ENCODE results near the gene MRPL10. TPM values are rescaled to one million over a fixed set of nuclear protein-coding genes. Genes with fewer than 3 reads are reported as not detected.

Gene MRPL10
- polyA plus RNA-seq, 2 of the 4 experiments (the other 2 are of a cell fraction), result 62.8 to 97.7 TPM

DNA sequence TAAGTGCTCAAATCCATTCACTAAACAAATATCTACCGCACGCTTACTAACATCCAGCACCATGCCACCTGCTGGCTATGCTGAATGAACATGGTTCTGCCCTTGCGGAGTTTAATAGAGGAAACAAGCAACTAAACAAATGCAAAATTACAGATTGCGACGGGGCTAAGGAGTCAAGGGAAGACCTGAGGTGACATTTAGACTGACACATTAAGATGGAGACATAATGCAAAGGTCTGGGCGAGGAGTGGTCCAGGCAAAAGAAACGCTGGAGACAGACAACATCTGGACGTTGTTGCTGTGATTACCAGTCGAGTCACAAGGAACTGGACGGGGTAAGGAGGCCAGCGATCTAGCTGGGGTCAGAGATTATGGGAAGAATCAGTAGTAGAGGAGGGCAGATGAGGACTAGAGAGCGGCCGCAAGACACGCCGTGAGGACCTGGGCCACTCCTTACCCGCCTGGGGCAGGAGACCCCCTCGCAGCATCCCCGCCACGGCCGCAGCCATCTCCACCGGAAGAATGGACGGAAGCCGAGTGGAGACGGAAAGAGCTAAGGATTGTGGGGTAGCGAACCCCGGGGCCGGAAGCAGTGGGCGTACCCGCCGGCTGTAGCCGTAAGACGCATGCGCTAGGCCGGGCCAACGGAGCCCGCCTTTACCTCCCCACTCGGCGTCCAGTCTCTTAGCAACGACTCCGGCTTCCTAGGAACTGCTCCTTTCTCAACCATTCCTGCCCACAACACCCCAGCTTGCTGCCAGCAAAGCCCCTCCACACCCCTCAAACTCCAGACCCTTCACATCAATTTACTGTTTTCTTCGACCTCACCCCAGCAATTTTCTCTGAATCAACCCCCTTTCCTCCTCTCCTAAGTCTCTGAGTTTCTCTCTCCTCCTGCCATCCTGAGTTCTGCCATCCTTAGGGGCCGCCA, at the start of gene MRPL10, which contains the start of gene LRRC46 (continued):
- no peak for TF ChIP-seq FOXS1 (CRISPR knock-in tag; IDR thresholded peaks at IDR 0.05)
- TF ChIP-seq, protein P1, sequence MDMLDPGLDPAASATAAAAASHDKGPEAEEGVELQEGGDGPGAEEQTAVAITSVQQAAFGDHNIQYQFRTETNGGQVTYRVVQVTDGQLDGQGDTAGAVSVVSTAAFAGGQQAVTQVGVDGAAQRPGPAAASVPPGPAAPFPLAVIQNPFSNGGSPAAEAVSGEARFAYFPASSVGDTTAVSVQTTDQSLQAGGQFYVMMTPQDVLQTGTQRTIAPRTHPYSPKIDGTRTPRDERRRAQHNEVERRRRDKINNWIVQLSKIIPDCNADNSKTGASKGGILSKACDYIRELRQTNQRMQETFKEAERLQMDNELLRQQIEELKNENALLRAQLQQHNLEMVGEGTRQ (IDR thresholded peaks at IDR 0.05), result no peak

GRCh38 chr17:47879776-47880454, 48.6 kb upstream of the MRPL10 start:
- Histone ChIP-seq H3K9me3 (no peaks in the 10 kb centered on the region), H3K4me1 (0 out of 3 replicates have a peak, but pooled peaks cover 6% of the 10 kb centered on the region), H3K27ac (no peak overlapping the region), H3K4me3 (no peak overlapping the region), H3K4me2 (no peak overlapping the region)
- ChIA-PET POLR2A (interaction anchor here (0.6 to 1.0 kb wide), 2 partner anchors 16 to 143 kb away, joined by 4 to 6 read pairs; partner anchors contain the start of gene SP2), CTCF (interaction anchor here (0.6 to 18.8 kb wide), 5 partner anchors 7 to 84 kb away, joined by 3 to 1860 read pairs (median 5); partner anchors contain the start of genes LRRC46, MRPL10, SCRN2 and SP6)
- TF ChIP-seq EP300 (IDR thresholded peaks at IDR 0.05) (no peak), PBX3 (IDR thresholded peaks at IDR 0.05) (no peak), SREBF2 (IDR thresholded peaks at IDR 0.05) (no peak), CHD4 (IDR thresholded peaks at IDR 0.05; ENCODE audit: borderline replicate concordance) (no peak), RCOR1 (IDR thresholded peaks at IDR 0.05; ENCODE audit: low read depth, low read length) (no peak), CHD2 (IDR thresholded peaks at IDR 0.05; ENCODE audit: low read length, partially characterized antibody) (no peak), RNF2 (IDR thresholded peaks at IDR 0.05; ENCODE audit: borderline replicate concordance, low read depth) (no peak)
- TF ChIP-seq, protein P2, sequence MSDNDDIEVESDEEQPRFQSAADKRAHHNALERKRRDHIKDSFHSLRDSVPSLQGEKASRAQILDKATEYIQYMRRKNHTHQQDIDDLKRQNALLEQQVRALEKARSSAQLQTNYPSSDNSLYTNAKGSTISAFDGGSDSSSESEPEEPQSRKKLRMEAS (IDR thresholded peaks at IDR 0.05), result no peak
- TF ChIP-seq, protein P3, sequence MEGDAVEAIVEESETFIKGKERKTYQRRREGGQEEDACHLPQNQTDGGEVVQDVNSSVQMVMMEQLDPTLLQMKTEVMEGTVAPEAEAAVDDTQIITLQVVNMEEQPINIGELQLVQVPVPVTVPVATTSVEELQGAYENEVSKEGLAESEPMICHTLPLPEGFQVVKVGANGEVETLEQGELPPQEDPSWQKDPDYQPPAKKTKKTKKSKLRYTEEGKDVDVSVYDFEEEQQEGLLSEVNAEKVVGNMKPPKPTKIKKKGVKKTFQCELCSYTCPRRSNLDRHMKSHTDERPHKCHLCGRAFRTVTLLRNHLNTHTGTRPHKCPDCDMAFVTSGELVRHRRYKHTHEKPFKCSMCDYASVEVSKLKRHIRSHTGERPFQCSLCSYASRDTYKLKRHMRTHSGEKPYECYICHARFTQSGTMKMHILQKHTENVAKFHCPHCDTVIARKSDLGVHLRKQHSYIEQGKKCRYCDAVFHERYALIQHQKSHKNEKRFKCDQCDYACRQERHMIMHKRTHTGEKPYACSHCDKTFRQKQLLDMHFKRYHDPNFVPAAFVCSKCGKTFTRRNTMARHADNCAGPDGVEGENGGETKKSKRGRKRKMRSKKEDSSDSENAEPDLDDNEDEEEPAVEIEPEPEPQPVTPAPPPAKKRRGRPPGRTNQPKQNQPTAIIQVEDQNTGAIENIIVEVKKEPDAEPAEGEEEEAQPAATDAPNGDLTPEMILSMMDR (IDR thresholded peaks at IDR 0.05), result no peak
- no peak for FAIRE-seq
- WGBS (ENCODE audit: missing lambda C conversion rate), result 72% methylated on average over 8 of the region's 8 CpGs
- no peak for ATAC-seq
- DNase-seq (ENCODE audit: low read depth in 1 of 2, low spot score in 1 of 2), result no peak

- H3K9me3 ChIP-seq, result no peaks in the 10 kb centered on the region
- H3K4me1 ChIP-seq, result 0 out of 3 replicates have a peak, but pooled peaks cover 6% of the 10 kb centered on the region
- FAIRE-seq (no peak), DNase-seq (ENCODE audit: low read depth in 1 of 2, low spot score in 1 of 2) (no peak), ATAC-seq (peak in 1 of 2 experiments; percentile 7; a peak in 1 of 6 replicates)
- no peak overlapping the region for H3K4me3 ChIP-seq
- POLR2A ChIA-PET, result interaction anchor here (1.0 kb wide), 1 partner anchor 16 kb away, joined by 6 read pairs; the partner anchor contains the start of gene SP2
- CTCF ChIA-PET, result interaction anchor here (0.7 to 18.8 kb wide), 6 partner anchors 8 to 72 kb away, joined by 3 to 1860 read pairs (median 4); partner anchors contain the start of genes LRRC46, MRPL10, SCRN2 and SP6
- H3K27ac ChIP-seq, result no peak overlapping the region
- WGBS (ENCODE audit: missing lambda C conversion rate), result 71% methylated on average over 2 of the region's 2 CpGs
- no peak overlapping the region for H3K4me2 ChIP-seq
- TF ChIP-seq MAFK (IDR thresholded peaks at IDR 0.05; ENCODE audit: partially characterized antibody) (no peak), MAZ (IDR thresholded peaks at IDR 0.05; ENCODE audit: borderline replicate concordance, low read depth, low read length) (no peak), HOXA7 (CRISPR knock-in tag; IDR thresholded peaks at IDR 0.05) (no peak), EHMT2 (IDR thresholded peaks at IDR 0.05; ENCODE audit: low read depth) (no peak), EHF (CRISPR knock-in tag; IDR thresholded peaks at IDR 0.05) (no peak), JUNB (IDR thresholded peaks at IDR 0.05) (no peak), ELK1 (IDR thresholded peaks at IDR 0.05; ENCODE audit: low read depth, low read length) (no peak), RCOR1 (IDR thresholded peaks at IDR 0.05; ENCODE audit: low read depth, low read length) (no peak), NR3C1 (IDR thresholded peaks at IDR 0.05) (no peak), CHD4 (IDR thresholded peaks at IDR 0.05; ENCODE audit: borderline replicate concordance) (no peak), HEYL (CRISPR knock-in tag; IDR thresholded peaks at IDR 0.05) (no peak), CBX2 (IDR thresholded peaks at IDR 0.05; ENCODE audit: borderline replicate concordance, low read depth) (no peak)
- TF ChIP-seq, protein P4, sequence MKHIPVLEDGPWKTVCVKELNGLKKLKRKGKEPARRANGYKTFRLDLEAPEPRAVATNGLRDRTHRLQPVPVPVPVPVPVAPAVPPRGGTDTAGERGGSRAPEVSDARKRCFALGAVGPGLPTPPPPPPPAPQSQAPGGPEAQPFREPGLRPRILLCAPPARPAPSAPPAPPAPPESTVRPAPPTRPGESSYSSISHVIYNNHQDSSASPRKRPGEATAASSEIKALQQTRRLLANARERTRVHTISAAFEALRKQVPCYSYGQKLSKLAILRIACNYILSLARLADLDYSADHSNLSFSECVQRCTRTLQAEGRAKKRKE (CRISPR knock-in tag; IDR thresholded peaks at IDR 0.05; ENCODE audit: low read depth), result no peak
Observed at GRCh38 chr17:47879028-47879585, 47.8 kb upstream of the MRPL10 start.
